Measurements from ENCODE around the gene SLC11A2. TPM values are rescaled to one million over a fixed set of nuclear protein-coding genes. Genes with fewer than 3 reads are reported as not detected.

Gene SLC11A2
- total RNA-seq, 1 donor from 2014 or later = 40.0 TPM

DNA sequence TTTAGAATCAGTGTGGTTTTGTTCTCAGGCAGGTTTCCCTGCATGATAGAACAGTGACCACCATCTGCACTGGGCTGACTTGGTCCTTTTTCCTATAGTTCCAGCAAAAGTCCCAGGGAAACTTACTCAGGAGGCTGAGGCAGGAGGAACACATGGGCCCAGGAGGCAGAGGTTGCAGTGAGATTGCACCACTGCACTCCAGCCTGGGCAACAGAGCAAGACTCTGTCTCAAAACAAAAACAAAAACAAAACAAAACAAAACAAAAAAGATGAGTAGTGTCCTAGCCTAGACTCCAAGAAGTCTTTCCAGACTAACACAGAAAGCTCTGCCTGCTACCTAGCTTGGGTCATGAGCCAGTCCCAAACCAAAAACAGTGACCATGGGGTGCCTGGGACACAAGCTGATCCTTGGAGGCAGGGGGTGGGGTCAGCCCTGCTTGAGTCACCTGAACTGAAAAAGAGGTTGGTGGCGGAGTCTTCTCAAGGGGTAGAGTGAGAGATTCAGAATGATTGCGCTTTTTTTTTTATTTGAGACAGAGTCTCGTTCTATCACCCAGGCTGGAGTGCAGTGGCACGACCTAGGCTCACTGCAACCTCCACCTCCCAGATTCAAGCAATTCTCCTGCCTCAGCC lies 7.4 kb upstream of the SLC11A2 start:
- H3K4me3 Mint-ChIP-seq (ENCODE audit: unreplicated experiment) = no peak overlapping the region
- no peak overlapping the region for H3K27ac Mint-ChIP-seq (ENCODE audit: unreplicated experiment)

DNA sequence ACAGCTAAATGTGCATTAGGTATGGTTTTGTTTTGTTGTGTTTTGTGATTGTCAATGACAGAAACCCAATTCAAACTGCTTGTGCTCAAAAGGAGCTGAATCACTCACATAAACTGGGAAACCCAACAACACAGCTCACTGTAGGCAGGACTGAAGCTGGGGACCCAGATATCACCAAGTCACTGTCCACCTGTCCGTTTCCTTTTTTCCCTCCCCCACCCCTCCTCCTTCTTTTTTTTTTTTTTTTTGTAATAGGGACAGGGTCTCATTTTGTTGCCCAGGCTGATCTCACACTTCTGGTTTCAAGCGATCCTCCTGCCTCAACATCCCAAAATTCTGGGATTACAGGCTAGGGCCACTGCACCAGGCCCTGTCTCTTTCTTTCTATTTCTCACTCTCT lies 6.9 kb upstream of the SLC11A2 start:
- no peaks in the 10 kb centered on the region for H3K4me1 Mint-ChIP-seq (ENCODE audit: low read depth, unreplicated experiment)
- H3K79me2 ChIP-seq (ENCODE audit: insufficient read depth, low read length) = no peaks in the 10 kb centered on the region
- H3K9me3 Mint-ChIP-seq (ENCODE audit: unreplicated experiment) = no peaks in the 10 kb centered on the region
- FAIRE-seq (no peak), DNase-seq (ENCODE audit: low read depth) (no peak)
- TF ChIP-seq, protein P1, sequence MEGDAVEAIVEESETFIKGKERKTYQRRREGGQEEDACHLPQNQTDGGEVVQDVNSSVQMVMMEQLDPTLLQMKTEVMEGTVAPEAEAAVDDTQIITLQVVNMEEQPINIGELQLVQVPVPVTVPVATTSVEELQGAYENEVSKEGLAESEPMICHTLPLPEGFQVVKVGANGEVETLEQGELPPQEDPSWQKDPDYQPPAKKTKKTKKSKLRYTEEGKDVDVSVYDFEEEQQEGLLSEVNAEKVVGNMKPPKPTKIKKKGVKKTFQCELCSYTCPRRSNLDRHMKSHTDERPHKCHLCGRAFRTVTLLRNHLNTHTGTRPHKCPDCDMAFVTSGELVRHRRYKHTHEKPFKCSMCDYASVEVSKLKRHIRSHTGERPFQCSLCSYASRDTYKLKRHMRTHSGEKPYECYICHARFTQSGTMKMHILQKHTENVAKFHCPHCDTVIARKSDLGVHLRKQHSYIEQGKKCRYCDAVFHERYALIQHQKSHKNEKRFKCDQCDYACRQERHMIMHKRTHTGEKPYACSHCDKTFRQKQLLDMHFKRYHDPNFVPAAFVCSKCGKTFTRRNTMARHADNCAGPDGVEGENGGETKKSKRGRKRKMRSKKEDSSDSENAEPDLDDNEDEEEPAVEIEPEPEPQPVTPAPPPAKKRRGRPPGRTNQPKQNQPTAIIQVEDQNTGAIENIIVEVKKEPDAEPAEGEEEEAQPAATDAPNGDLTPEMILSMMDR (IDR thresholded peaks at IDR 0.05; ENCODE audit: insufficient read depth, low read depth, low read length) = no peak
- no peak for TF ChIP-seq EZH2 (IDR thresholded peaks at IDR 0.05; ENCODE audit: insufficient read depth, low read length)
- H3K27ac ChIP-seq (ENCODE audit: low read depth, low read length) = no peak overlapping the region
- no peaks in the 10 kb centered on the region for H4K20me1 ChIP-seq (ENCODE audit: insufficient read depth, low read length)
- no peak overlapping the region for H2AFZ ChIP-seq (ENCODE audit: low read depth, low read length)
- H3K27ac Mint-ChIP-seq (ENCODE audit: unreplicated experiment) = no peak overlapping the region
- no peak overlapping the region for H3K4me3 Mint-ChIP-seq (ENCODE audit: unreplicated experiment)
- no peak overlapping the region for H3K4me2 ChIP-seq (ENCODE audit: low read length)
- H3K36me3 Mint-ChIP-seq (ENCODE audit: low read depth, unreplicated experiment) = no peaks in the 10 kb centered on the region
- no peak overlapping the region for H3K4me3 ChIP-seq (ENCODE audit: insufficient read depth, low read depth, low read length)
- H3K27me3 Mint-ChIP-seq (ENCODE audit: low read depth, unreplicated experiment) = peaks cover 3% of the 10 kb centered on the region
- H3K27me3 ChIP-seq (ENCODE audit: insufficient read depth, low read length) = no peaks in the 10 kb centered on the region
- no peaks in the 10 kb centered on the region for H3K9me3 ChIP-seq (ENCODE audit: insufficient read depth, low read depth, low read length)
- no peak overlapping the region for H3K9ac ChIP-seq (ENCODE audit: low read length)
- no peaks in the 10 kb centered on the region for H3K4me1 ChIP-seq (ENCODE audit: insufficient read depth, low read length)
- H3K36me3 ChIP-seq (ENCODE audit: insufficient read depth, low read length) = no peaks in the 10 kb centered on the region

More for the DNA sequence above, 7.4 kb upstream of the SLC11A2 start:
- no peaks in the 10 kb centered on the region for H3K79me2 ChIP-seq (ENCODE audit: insufficient read depth, low read length)
- no peak overlapping the region for H2AFZ ChIP-seq (ENCODE audit: low read depth, low read length)
- FAIRE-seq = no peak
- H4K20me1 ChIP-seq (ENCODE audit: insufficient read depth, low read length) = no peaks in the 10 kb centered on the region
- no peaks in the 10 kb centered on the region for H3K36me3 ChIP-seq (ENCODE audit: insufficient read depth, low read length)
- H3K4me1 ChIP-seq (ENCODE audit: insufficient read depth, low read length) = no peaks in the 10 kb centered on the region
- Mint-ChIP-seq H3K27me3 (ENCODE audit: low read depth, unreplicated experiment) (peaks cover 3% of the 10 kb centered on the region), H3K4me1 (ENCODE audit: low read depth, unreplicated experiment) (no peaks in the 10 kb centered on the region), H3K9me3 (ENCODE audit: unreplicated experiment) (no peaks in the 10 kb centered on the region), H3K36me3 (ENCODE audit: low read depth, unreplicated experiment) (no peaks in the 10 kb centered on the region)
- no peak for DNase-seq (ENCODE audit: low read depth)
- no peaks in the 10 kb centered on the region for H3K27me3 ChIP-seq (ENCODE audit: insufficient read depth, low read length)
- no peak overlapping the region for H3K4me3 ChIP-seq (ENCODE audit: insufficient read depth, low read depth, low read length)
- no peak overlapping the region for H3K9ac ChIP-seq (ENCODE audit: low read length)
- no peak overlapping the region for H3K27ac ChIP-seq (ENCODE audit: low read depth, low read length)
- TF ChIP-seq EZH2 (IDR thresholded peaks at IDR 0.05; ENCODE audit: insufficient read depth, low read length) = no peak
- TF ChIP-seq, protein P1 (IDR thresholded peaks at IDR 0.05; ENCODE audit: insufficient read depth, low read depth, low read length) = no peak
- no peaks in the 10 kb centered on the region for H3K9me3 ChIP-seq (ENCODE audit: insufficient read depth, low read depth, low read length)
- H3K4me2 ChIP-seq (ENCODE audit: low read length) = no peak overlapping the region

DNA sequence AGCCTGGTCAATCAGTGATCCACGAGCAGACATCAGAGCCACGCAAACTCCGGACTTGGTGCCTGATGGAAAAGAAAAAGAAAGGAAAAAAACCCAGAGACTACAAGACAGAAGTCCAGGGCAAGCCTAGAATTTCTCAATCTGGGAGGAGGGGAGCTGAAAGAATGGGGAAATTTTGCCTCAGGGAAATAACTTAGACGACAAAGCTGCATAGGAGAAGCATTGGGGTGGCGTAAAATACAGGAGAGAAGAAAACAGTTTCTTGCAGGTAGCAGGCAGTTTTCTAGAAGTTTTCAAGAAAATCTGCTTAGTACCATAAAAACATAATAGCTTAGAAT lies 2.6 kb upstream of the SLC11A2 start:
- no peak for TF ChIP-seq EZH2 (IDR thresholded peaks at IDR 0.05; ENCODE audit: insufficient read depth, low read length)
- TF ChIP-seq, protein P1 (IDR thresholded peaks at IDR 0.05; ENCODE audit: insufficient read depth, low read depth, low read length) = no peak
- no peaks in the 10 kb centered on the region for H4K20me1 ChIP-seq (ENCODE audit: insufficient read depth, low read length)
- no peak overlapping the region for H3K27ac Mint-ChIP-seq (ENCODE audit: unreplicated experiment)

More for the DNA sequence above, 2.6 kb upstream of the SLC11A2 start:
- H3K9me3 Mint-ChIP-seq (ENCODE audit: unreplicated experiment) = no peaks in the 10 kb centered on the region
- Histone ChIP-seq H3K79me2 (ENCODE audit: insufficient read depth, low read length) (peaks cover 17% of the 10 kb centered on the region), H3K4me2 (ENCODE audit: low read length) (no peak overlapping the region), H3K9me3 (ENCODE audit: insufficient read depth, low read depth, low read length) (no peaks in the 10 kb centered on the region), H2AFZ (ENCODE audit: low read depth, low read length) (no peak overlapping the region), H3K4me1 (ENCODE audit: insufficient read depth, low read length) (peaks cover 19% of the 10 kb centered on the region), H3K27me3 (ENCODE audit: insufficient read depth, low read length) (no peaks in the 10 kb centered on the region), H3K27ac (ENCODE audit: low read depth, low read length) (no peak overlapping the region), H3K4me3 (ENCODE audit: insufficient read depth, low read depth, low read length) (no peak overlapping the region), H3K9ac (ENCODE audit: low read length) (no peak overlapping the region), H3K36me3 (ENCODE audit: insufficient read depth, low read length) (no peaks in the 10 kb centered on the region)
- H3K36me3 Mint-ChIP-seq (ENCODE audit: low read depth, unreplicated experiment) = no peaks in the 10 kb centered on the region
- FAIRE-seq = no peak
- peaks cover 14% of the 10 kb centered on the region for H3K4me1 Mint-ChIP-seq (ENCODE audit: low read depth, unreplicated experiment)
- no peak for DNase-seq (ENCODE audit: low read depth)
- peaks cover 3% of the 10 kb centered on the region for H3K27me3 Mint-ChIP-seq (ENCODE audit: low read depth, unreplicated experiment)
- no peak overlapping the region for H3K4me3 Mint-ChIP-seq (ENCODE audit: unreplicated experiment)

Data from astrocyte (in vitro differentiated cells and primary cell).